Suprapubic skin (tissue), 4 donors: ENCODE measurements around the gene GET3.

ENCODE experiments used
- CTCF ChIP-seq, 2 donors: fragments of 200-600 bp in 1 of 2; fragments of 450-650 bp in 1 of 2; sonication (generic) in 1 of 2; IDR thresholded peaks; one replicate each; pipeline ENCODE4 v1.5.1; 2016 to 2019; ENCODE audit warnings: antibody characterized with exemption in 2 of 2, mild to moderate bottlenecking in 1 of 2, moderate library complexity in 1 of 2
- EP300 ChIP-seq: sonication (generic); formaldehyde crosslinking; IDR thresholded peaks from one replicate; pipeline ENCODE4 v1.6.1; 2017; ENCODE audit warnings: antibody characterized with exemption
- POLR2A ChIP-seq, 2 donors: fragments of 450-650 bp; IDR thresholded peaks; one replicate each; pipeline ENCODE4 v1.6.1; 2017; ENCODE audit warnings: antibody characterized with exemption in 2 of 2, mild to moderate bottlenecking in 2 of 2, moderate library complexity in 2 of 2
- POLR2AphosphoS5 ChIP-seq, 3 donors: sonication (generic); formaldehyde crosslinking; IDR thresholded peaks; one replicate each; pipeline ENCODE4 v1.6.1; 2017; ENCODE audit warnings: antibody characterized with exemption in 3 of 3

GRCh38 chr19:12695514-12695913, 41.8 kb upstream of the GET3 start:
- no peak for TF ChIP-seq CTCF (IDR thresholded peaks at IDR 0.05)
- TF ChIP-seq POLR2AphosphoS5 (IDR thresholded peaks at IDR 0.05) = no peak
- TF ChIP-seq POLR2A (IDR thresholded peaks at IDR 0.05) = no peak
- TF ChIP-seq EP300 = no peak
